SK-N-SH treated with all-trans-retinoic acid at 6 μM for 48 hours (cell line): Measurements from ENCODE around the gene ACTR8.

Source experiments
- ATAC-seq: fragments of 200-7000 bp; cut with Tn5 transposase; 3 replicates; pipeline ENCODE4 v1.9.1; 2020; ENCODE audit warnings: mild to moderate bottlenecking, moderate library complexity
- BACH2 ChIP-seq: fragments of 250-450 bp; sonication (Bioruptor Pico); IDR thresholded peaks from 2 replicates; pipeline ENCODE4 v1.9.0; 2021; ENCODE audit warnings: mild to moderate bottlenecking, borderline replicate concordance
- CREB5 ChIP-seq: fragments of 250-450 bp; sonication (Bioruptor Pico); IDR thresholded peaks from 2 replicates; pipeline ENCODE4 v1.5.1; 2020; ENCODE audit warnings: low read depth, mild to moderate bottlenecking, moderate library complexity
- CSDC2 ChIP-seq: fragments of 250-450 bp; sonication (Bioruptor Pico); IDR thresholded peaks from 2 replicates; pipeline ENCODE4 v1.5.0; 2020; ENCODE audit warnings: mild to moderate bottlenecking, moderate library complexity
- CSRNP3 ChIP-seq: fragments of 250-450 bp; sonication (Bioruptor Pico); IDR thresholded peaks from 2 replicates; pipeline ENCODE4 v1.5.1; 2021; ENCODE audit warnings: mild to moderate bottlenecking, moderate library complexity
- GLIS3 ChIP-seq: fragments of 250-450 bp; sonication (Bioruptor Pico); IDR thresholded peaks from 2 replicates; pipeline ENCODE4 v1.5.0; 2020; ENCODE audit warnings: mild to moderate bottlenecking, moderate library complexity
- ISL1 ChIP-seq: fragments of 250-450 bp; sonication (Bioruptor Pico); IDR thresholded peaks from 2 replicates; pipeline ENCODE4 v2.1.2; 2022; ENCODE audit warnings: mild to moderate bottlenecking, moderate library complexity
- PATZ1 ChIP-seq: fragments of 250-450 bp; sonication (Bioruptor Pico); IDR thresholded peaks from 2 replicates; pipeline ENCODE4 v1.8.0; 2020; ENCODE audit warnings: mild to moderate bottlenecking, moderate library complexity, borderline replicate concordance
- POU6F1 ChIP-seq: fragments of 250-450 bp; sonication (Bioruptor Pico); IDR thresholded peaks from 2 replicates; pipeline ENCODE4 v1.8.0; 2021; ENCODE audit warnings: low read depth, mild to moderate bottlenecking, moderate library complexity, borderline replicate concordance
- PPARA ChIP-seq: fragments of 250-450 bp; sonication (Bioruptor Pico); IDR thresholded peaks from 2 replicates; pipeline ENCODE4 v1.5.0; 2020; ENCODE audit warnings: mild to moderate bottlenecking, borderline replicate concordance
- SNAI2 ChIP-seq: fragments of 250-450 bp; sonication (Bioruptor Pico); IDR thresholded peaks from 2 replicates; pipeline ENCODE4 v1.5.0; 2020; ENCODE audit warnings: mild to moderate bottlenecking, moderate library complexity
- TCF4 ChIP-seq: fragments of 250-450 bp; sonication (Bioruptor Pico); IDR thresholded peaks from 2 replicates; pipeline ENCODE4 v1.8.0; 2021; ENCODE audit warnings: mild to moderate bottlenecking, moderate library complexity, borderline replicate concordance
- TOX ChIP-seq: fragments of 250-450 bp; sonication (Bioruptor Pico); IDR thresholded peaks from 2 replicates; pipeline ENCODE4 v1.8.0; 2021; ENCODE audit warnings: mild to moderate bottlenecking, moderate library complexity, borderline replicate concordance
- TSHZ2 ChIP-seq: fragments of 250-450 bp; sonication (Bioruptor Pico); IDR thresholded peaks from 2 replicates; pipeline ENCODE4 v1.5.0; 2020; ENCODE audit warnings: mild to moderate bottlenecking, moderate library complexity
- ZC3H10 ChIP-seq: fragments of 250-450 bp; sonication (Bioruptor Pico); IDR thresholded peaks from 2 replicates; pipeline ENCODE4 v1.5.1; 2021; ENCODE audit warnings: mild to moderate bottlenecking, moderate library complexity
- ZFP30 ChIP-seq: fragments of 450-650 bp; formaldehyde crosslinking; IDR thresholded peaks from 2 replicates; pipeline ENCODE4 v1.5.0; 2022; ENCODE audit warnings: mild to moderate bottlenecking, moderate library complexity
- ZNF565 ChIP-seq: fragments of 450-650 bp; formaldehyde crosslinking; conservative IDR thresholded peaks from 2 replicates; pipeline ENCODE4 v1.5.0; 2020; ENCODE audit warnings: low read depth, mild to moderate bottlenecking, moderate library complexity
- ZNF70 ChIP-seq: fragments of 450-650 bp; formaldehyde crosslinking; IDR thresholded peaks from 2 replicates; pipeline ENCODE4 v1.5.0; 2020; ENCODE audit warnings: mild to moderate bottlenecking, moderate library complexity
- ZNF8 ChIP-seq: fragments of 450-650 bp; formaldehyde crosslinking; IDR thresholded peaks from 2 replicates; pipeline ENCODE4 v1.5.0; 2020; ENCODE audit warnings: mild to moderate bottlenecking, moderate library complexity

ACTR8 gene

GRCh38 chr3:53824795-53825194, 57.2 kb downstream of the ACTR8 start:
- ATAC-seq, result no peak
- TF ChIP-seq ZNF8 (CRISPR knock-in tag), result no peak
- TF ChIP-seq ISL1 (CRISPR knock-in tag), result no peak
- no peak for TF ChIP-seq POU6F1 (CRISPR knock-in tag)
- TF ChIP-seq ZNF70, result no peak
- no peak for TF ChIP-seq SNAI2 (CRISPR knock-in tag)
- no peak for TF ChIP-seq PPARA (CRISPR knock-in tag)
- no peak for TF ChIP-seq GLIS3 (CRISPR knock-in tag)

GRCh38 chr3:53823956-53824657, 57.8 kb downstream of the ACTR8 start:
- TF ChIP-seq ZNF8 (CRISPR knock-in tag), result no peak
- TF ChIP-seq POU6F1 (CRISPR knock-in tag), result no peak
- no peak for TF ChIP-seq GLIS3 (CRISPR knock-in tag)
- no peak for TF ChIP-seq CSRNP3 (CRISPR knock-in tag)
- TF ChIP-seq CSDC2, result no peak
- TF ChIP-seq TCF4, result no peak
- no peak for TF ChIP-seq BACH2 (CRISPR knock-in tag)
- no peak for TF ChIP-seq ZNF565
- TF ChIP-seq CREB5 (CRISPR knock-in tag), result no peak
- TF ChIP-seq TSHZ2 (CRISPR knock-in tag), result no peak
- TF ChIP-seq PATZ1 (CRISPR knock-in tag), result no peak
- ATAC-seq, result no peak

- ATAC-seq, result no peak
- TF ChIP-seq ZNF70 (no peak), ISL1 (CRISPR knock-in tag) (no peak), ZNF8 (CRISPR knock-in tag) (no peak), ZFP30 (no peak), TSHZ2 (CRISPR knock-in tag) (no peak), TOX (no peak), PATZ1 (CRISPR knock-in tag) (no peak), SNAI2 (CRISPR knock-in tag) (no peak), ZC3H10 (CRISPR knock-in tag) (no peak), CSDC2 (no peak)
Measured at GRCh38 chr3:53823026-53823955, 58.7 kb downstream of the ACTR8 start.
